SK-N-MC (cell line): ENCODE data around the gene ZER1.
"Not testable (repeated sequence)": the region's sequence is repeated elsewhere in the genome, so short reads cannot be mapped to it uniquely, and the experiment has no call there.

Experiments
- EZH2 ChIP-seq: fragments of 200-600 bp; sonication (generic); IDR thresholded peaks from one replicate; pipeline ENCODE4 v1.6.1; 2017; ENCODE audit warnings: antibody characterized with exemption
- FOXP2 ChIP-seq: optimal IDR thresholded peaks from 2 replicates; pipeline ENCODE3; 2011; ENCODE audit warnings: mild to moderate bottlenecking, moderate library complexity; ENCODE audit not compliant: insufficient read depth; ENCODE audit errors: extremely low read length, control extremely low read depth
- POLR2AphosphoS5 ChIP-seq: IDR thresholded peaks from 2 replicates; pipeline ENCODE4 v1.6.1; 2012; ENCODE audit warnings: mild to moderate bottlenecking, low read depth, low read length, borderline replicate concordance

- TF ChIP-seq POLR2AphosphoS5, EZH2, FOXP2: not testable (repeated sequence)
Measured at GRCh38 chr9:128699096-128699795, 72.5 kb downstream of the ZER1 start.
